ENCODE measurements around the gene CGNL1.

The CGNL1 gene

GRCh38 chr15:57382969-57383368 lies 6.7 kb downstream of the CGNL1 start:
- Histone ChIP-seq H3K9ac (ENCODE audit: low read length) (no peak overlapping the region), H3K9me2 (replicated peaks; ENCODE audit: insufficient read depth, low read length) (no peaks in the 10 kb centered on the region), H2AFZ (ENCODE audit: low read depth, low read length, severe bottlenecking) (no peak overlapping the region), H4K20me1 (ENCODE audit: low read depth, low read length) (no peaks in the 10 kb centered on the region), H3F3A (ENCODE audit: insufficient read depth) (no peaks in the 10 kb centered on the region), H3K79me2 (ENCODE audit: insufficient read depth, low read length) (no peaks in the 10 kb centered on the region), H3K27ac (ENCODE audit: low read depth, low read length) (no peak overlapping the region), H3K4me3 (ENCODE audit: insufficient read depth, low read length, poor library complexity, severe bottlenecking) (no peak overlapping the region), H3K27me3 (ENCODE audit: low read length) (no peaks in the 10 kb centered on the region), H3K9me3 (ENCODE audit: insufficient read depth, low read length) (no peaks in the 10 kb centered on the region), H3K4me2 (ENCODE audit: low read depth, low read length, poor library complexity, severe bottlenecking) (no peak overlapping the region), H3K36me3 (ENCODE audit: low read length) (no peaks in the 10 kb centered on the region)
- TF ChIP-seq, protein P1, sequence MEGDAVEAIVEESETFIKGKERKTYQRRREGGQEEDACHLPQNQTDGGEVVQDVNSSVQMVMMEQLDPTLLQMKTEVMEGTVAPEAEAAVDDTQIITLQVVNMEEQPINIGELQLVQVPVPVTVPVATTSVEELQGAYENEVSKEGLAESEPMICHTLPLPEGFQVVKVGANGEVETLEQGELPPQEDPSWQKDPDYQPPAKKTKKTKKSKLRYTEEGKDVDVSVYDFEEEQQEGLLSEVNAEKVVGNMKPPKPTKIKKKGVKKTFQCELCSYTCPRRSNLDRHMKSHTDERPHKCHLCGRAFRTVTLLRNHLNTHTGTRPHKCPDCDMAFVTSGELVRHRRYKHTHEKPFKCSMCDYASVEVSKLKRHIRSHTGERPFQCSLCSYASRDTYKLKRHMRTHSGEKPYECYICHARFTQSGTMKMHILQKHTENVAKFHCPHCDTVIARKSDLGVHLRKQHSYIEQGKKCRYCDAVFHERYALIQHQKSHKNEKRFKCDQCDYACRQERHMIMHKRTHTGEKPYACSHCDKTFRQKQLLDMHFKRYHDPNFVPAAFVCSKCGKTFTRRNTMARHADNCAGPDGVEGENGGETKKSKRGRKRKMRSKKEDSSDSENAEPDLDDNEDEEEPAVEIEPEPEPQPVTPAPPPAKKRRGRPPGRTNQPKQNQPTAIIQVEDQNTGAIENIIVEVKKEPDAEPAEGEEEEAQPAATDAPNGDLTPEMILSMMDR (IDR thresholded peaks at IDR 0.05; ENCODE audit: insufficient read depth, low read length, poor library complexity, severe bottlenecking) = no peak
- TF ChIP-seq EZH2phosphoT487 (conservative IDR thresholded peaks at IDR 0.05; ENCODE audit: low read length) = no peak

DNA sequence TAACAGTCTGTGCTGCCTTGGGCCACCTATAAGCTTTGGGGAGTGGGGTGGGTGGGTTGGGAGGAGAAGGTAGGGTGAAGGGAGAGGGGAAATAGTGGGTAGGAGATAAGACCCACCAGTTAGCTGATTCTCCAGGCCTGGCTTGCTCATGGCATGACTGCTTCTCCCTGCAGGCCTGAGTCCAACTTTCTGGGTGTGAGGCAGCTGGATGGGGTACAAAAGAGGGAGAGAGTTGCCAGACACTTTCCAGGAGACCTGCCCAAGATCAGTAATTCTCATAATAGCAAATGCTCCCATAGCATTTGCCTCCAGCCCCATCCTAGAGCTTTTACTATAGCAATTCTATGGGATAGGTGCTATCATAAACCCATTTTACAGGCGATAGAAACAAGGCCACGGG lies 7.7 kb downstream of the CGNL1 start:
- Histone ChIP-seq H4K20me1 (ENCODE audit: low read depth, low read length) (no peaks in the 10 kb centered on the region), H3K9me2 (replicated peaks; ENCODE audit: insufficient read depth, low read length) (no peaks in the 10 kb centered on the region), H3F3A (ENCODE audit: insufficient read depth) (no peaks in the 10 kb centered on the region), H3K36me3 (ENCODE audit: low read length) (no peaks in the 10 kb centered on the region), H2AFZ (ENCODE audit: low read depth, low read length, severe bottlenecking) (no peak overlapping the region), H3K4me2 (ENCODE audit: low read depth, low read length, poor library complexity, severe bottlenecking) (no peak overlapping the region), H3K4me3 (ENCODE audit: insufficient read depth, low read length, poor library complexity, severe bottlenecking) (no peak overlapping the region), H3K27ac (ENCODE audit: low read depth, low read length) (no peak overlapping the region), H3K79me2 (ENCODE audit: insufficient read depth, low read length) (no peaks in the 10 kb centered on the region), H3K27me3 (ENCODE audit: low read length) (no peaks in the 10 kb centered on the region), H3K9ac (ENCODE audit: low read length) (no peak overlapping the region), H3K9me3 (ENCODE audit: insufficient read depth, low read length) (no peaks in the 10 kb centered on the region)
- TF ChIP-seq EZH2phosphoT487 (conservative IDR thresholded peaks at IDR 0.05; ENCODE audit: low read length) = no peak
- TF ChIP-seq, protein P1 (IDR thresholded peaks at IDR 0.05; ENCODE audit: insufficient read depth, low read length, poor library complexity, severe bottlenecking) = no peak

GRCh38 chr15:57384816-57385215 lies 8.5 kb downstream of the CGNL1 start:
- Histone ChIP-seq H3K9me2 (replicated peaks; ENCODE audit: insufficient read depth, low read length) (no peaks in the 10 kb centered on the region), H3K4me2 (ENCODE audit: low read depth, low read length, poor library complexity, severe bottlenecking) (no peak overlapping the region)

GRCh38 chr15:57385923-57386390 lies 9.7 kb downstream of the CGNL1 start:
- H3K9me2 ChIP-seq (replicated peaks; ENCODE audit: insufficient read depth, low read length) = no peaks in the 10 kb centered on the region
- no peak overlapping the region for H3K4me2 ChIP-seq (ENCODE audit: low read depth, low read length, poor library complexity, severe bottlenecking)
- H3K27ac ChIP-seq (ENCODE audit: low read depth, low read length) = no peak overlapping the region
- H3K79me2 ChIP-seq (ENCODE audit: insufficient read depth, low read length) = no peaks in the 10 kb centered on the region
- no peaks in the 10 kb centered on the region for H4K20me1 ChIP-seq (ENCODE audit: low read depth, low read length)
- TF ChIP-seq, protein P1 (IDR thresholded peaks at IDR 0.05; ENCODE audit: insufficient read depth, low read length, poor library complexity, severe bottlenecking) = no peak
- no peak for TF ChIP-seq EZH2phosphoT487 (conservative IDR thresholded peaks at IDR 0.05; ENCODE audit: low read length)
- H3K9me3 ChIP-seq (ENCODE audit: insufficient read depth, low read length) = no peaks in the 10 kb centered on the region
- no peak overlapping the region for H2AFZ ChIP-seq (ENCODE audit: low read depth, low read length, severe bottlenecking)
- H3K27me3 ChIP-seq (ENCODE audit: low read length) = no peaks in the 10 kb centered on the region
- H3K9ac ChIP-seq (ENCODE audit: low read length) = no peak overlapping the region
- H3K36me3 ChIP-seq (ENCODE audit: low read length) = no peaks in the 10 kb centered on the region
- H3F3A ChIP-seq (ENCODE audit: insufficient read depth) = no peaks in the 10 kb centered on the region
- H3K4me3 ChIP-seq (ENCODE audit: insufficient read depth, low read length, poor library complexity, severe bottlenecking) = no peak overlapping the region

More at GRCh38 chr15:57384816-57385215, 8.5 kb downstream of the CGNL1 start:
- no peak overlapping the region for H3K4me3 ChIP-seq (ENCODE audit: insufficient read depth, low read length, poor library complexity, severe bottlenecking)
- no peak for TF ChIP-seq EZH2phosphoT487 (conservative IDR thresholded peaks at IDR 0.05; ENCODE audit: low read length)
- no peaks in the 10 kb centered on the region for H3F3A ChIP-seq (ENCODE audit: insufficient read depth)
- H4K20me1 ChIP-seq (ENCODE audit: low read depth, low read length) = no peaks in the 10 kb centered on the region
- no peaks in the 10 kb centered on the region for H3K79me2 ChIP-seq (ENCODE audit: insufficient read depth, low read length)
- H3K27me3 ChIP-seq (ENCODE audit: low read length) = no peaks in the 10 kb centered on the region
- no peak overlapping the region for H3K27ac ChIP-seq (ENCODE audit: low read depth, low read length)
- no peaks in the 10 kb centered on the region for H3K9me3 ChIP-seq (ENCODE audit: insufficient read depth, low read length)
- no peak overlapping the region for H3K9ac ChIP-seq (ENCODE audit: low read length)
- H3K36me3 ChIP-seq (ENCODE audit: low read length) = no peaks in the 10 kb centered on the region
- no peak overlapping the region for H2AFZ ChIP-seq (ENCODE audit: low read depth, low read length, severe bottlenecking)

Data from SU-DHL-6 (cell line).